AG10803 (cell line): Measurements from ENCODE around the gene EGR4.

Experiments
- DNase-seq: peaks from one replicate; pipeline ENCODE4 v3.0.0; 2010; ENCODE audit warnings: low read depth
- H3K4me3 ChIP-seq: 2 replicates; pipeline ENCODE4 v1.5.1; 2011; ENCODE audit warnings: mild to moderate bottlenecking, low read length, control low read depth
- CTCF ChIP-seq: conservative IDR thresholded peaks from 2 replicates; pipeline ENCODE4 v1.5.1; 2011; ENCODE audit warnings: mild to moderate bottlenecking, low read length, control low read depth, inconsistent platforms

The EGR4 gene

GRCh38 chr2:73283545-73284295, 9.6 kb downstream of the EGR4 start:
- H3K4me3 ChIP-seq, result peak overlapping the region; percentile 62
- DNase-seq, result no peak
- TF ChIP-seq CTCF, result no peak

GRCh38 chr2:73282924-73283544, 10.3 kb downstream of the EGR4 start:
- no peak for DNase-seq
- no peak for TF ChIP-seq CTCF
- H3K4me3 ChIP-seq, result no peak overlapping the region

- no peak overlapping the region for H3K4me3 ChIP-seq
- no peak for TF ChIP-seq CTCF
- no peak for DNase-seq
Measured at GRCh38 chr2:73281244-73281643, 12.1 kb downstream of the EGR4 start.

GRCh38 chr2:73279852-73280251, 13.5 kb downstream of the EGR4 start:
- no peak for DNase-seq
- H3K4me3 ChIP-seq, result no peak overlapping the region
- no peak for TF ChIP-seq CTCF

- no peak for DNase-seq
- no peak for TF ChIP-seq CTCF
- no peak overlapping the region for H3K4me3 ChIP-seq
Measured at GRCh38 chr2:73272270-73272669, 21.1 kb downstream of the EGR4 start.

GRCh38 chr2:73269686-73270465, 23.5 kb downstream of the EGR4 start:
- H3K4me3 ChIP-seq, result no peak overlapping the region
- no peak for TF ChIP-seq CTCF
- DNase-seq, result no peak
